Right forelimb (tissue), 1 donor: ENCODE results near the gene SUN1.
"Not testable (repeated sequence)": the region's sequence is repeated elsewhere in the genome, so short reads cannot be mapped to it uniquely, and the experiment has no call there.

ENCODE experiments used
- DNase-seq: peaks from one replicate; pipeline ENCODE4 v3.0.0-alpha.2; 2018

SUN1 gene

DNA sequence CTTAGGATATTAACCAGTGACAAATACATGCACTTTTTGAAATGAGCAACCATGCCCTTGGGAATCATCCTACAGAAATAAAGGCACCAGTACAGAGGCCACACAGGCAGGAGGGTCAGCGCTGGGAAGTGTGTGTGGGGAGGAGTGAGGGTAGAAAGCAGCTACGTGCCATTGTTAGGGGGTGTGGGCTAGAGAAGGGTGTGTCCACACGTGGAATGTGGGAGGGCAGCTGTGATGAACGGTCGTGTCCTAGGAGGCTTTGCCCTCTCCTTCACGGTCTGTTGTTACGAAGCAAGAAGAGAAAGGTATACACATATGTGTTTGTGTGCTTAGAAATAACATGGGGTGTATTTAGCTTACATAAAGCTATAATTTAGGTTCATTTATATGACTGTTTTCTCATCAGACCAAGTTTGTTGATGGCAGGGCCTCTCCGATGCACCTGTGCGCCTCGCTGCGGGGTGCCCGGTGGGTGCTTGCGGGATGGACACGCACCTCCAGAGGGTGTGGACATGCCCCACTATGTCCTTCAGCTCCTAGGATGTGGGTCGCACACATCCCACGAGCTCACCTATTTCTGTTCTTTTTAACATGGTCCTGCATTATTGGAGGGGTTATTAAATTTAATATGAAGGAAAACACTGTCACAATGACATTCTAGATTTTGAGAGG, 27.2 kb downstream of the SUN1 start:
- DNase-seq: no peak

DNA sequence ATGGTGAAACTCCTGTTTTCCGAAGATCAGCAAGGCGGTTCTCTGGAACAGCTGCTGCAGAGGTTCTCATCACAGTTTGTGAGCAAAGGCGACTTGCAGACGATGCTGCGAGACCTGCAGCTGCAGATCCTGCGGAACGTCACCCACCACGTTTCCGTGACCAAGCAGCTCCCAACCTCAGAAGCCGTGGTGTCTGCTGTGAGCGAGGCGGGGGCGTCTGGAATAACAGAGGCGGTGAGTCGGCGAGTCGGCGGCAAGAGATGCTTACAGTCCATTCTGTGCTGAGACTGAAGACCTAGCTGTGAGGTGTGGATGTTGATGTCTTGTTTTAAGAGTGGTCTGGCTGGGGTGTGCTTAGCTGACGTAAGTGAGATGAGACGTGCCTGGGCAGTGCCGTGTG, 27.9 kb downstream of the SUN1 start:
- no peak for DNase-seq

- DNase-seq: no peak
Observed at GRCh38 chr7:861222-861621, 28.9 kb downstream of the SUN1 start.

DNA sequence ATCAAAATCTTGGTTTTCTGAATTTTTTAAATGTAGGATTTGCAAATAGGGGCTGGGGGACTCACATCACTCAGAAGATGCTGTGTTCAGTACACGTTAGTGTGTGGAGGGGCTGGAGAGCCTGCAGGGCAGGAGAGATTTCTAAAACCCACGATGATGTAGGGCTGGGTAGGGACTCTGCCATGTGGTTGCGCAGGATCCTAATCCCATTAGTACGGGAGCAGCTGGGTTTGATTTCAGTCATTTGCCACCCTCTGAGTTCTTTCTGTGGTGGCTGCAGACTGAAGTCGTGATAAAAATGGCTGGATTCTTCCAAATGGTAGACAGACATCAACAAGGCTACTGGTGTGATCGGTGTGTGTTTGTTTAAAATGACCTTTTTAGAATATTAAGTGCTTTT, 29.9 kb downstream of the SUN1 start:
- DNase-seq: no peak

- no peak for DNase-seq
Observed at GRCh38 chr7:863106-863505, 30.8 kb downstream of the SUN1 start.

DNA sequence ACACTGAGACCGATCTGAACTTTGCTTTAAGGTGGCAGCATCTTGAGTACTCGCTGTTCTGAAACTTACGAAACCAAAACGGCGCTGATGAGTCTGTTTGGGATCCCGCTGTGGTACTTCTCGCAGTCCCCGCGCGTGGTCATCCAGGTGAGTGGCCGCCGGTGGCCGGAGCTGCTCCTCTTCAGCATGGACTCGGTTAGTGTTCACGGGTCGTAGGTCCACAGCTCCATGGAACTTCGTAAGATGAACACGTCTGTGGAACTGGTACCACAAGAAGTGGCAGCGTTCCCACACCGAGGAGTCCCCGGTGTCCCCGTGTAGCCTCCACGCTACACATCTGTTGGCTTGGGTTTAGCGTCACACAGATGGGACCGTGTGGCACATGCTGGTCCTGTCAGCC, 33.6 kb downstream of the SUN1 start:
- DNase-seq: no peak

- no peak for DNase-seq
Observed at GRCh38 chr7:867001-867405, 34.7 kb downstream of the SUN1 start.

- no peak for DNase-seq
Observed at GRCh38 chr7:867406-868188, 35.3 kb downstream of the SUN1 start.

GRCh38 chr7:868189-868486, 35.9 kb downstream of the SUN1 start:
- no peak for DNase-seq

DNA sequence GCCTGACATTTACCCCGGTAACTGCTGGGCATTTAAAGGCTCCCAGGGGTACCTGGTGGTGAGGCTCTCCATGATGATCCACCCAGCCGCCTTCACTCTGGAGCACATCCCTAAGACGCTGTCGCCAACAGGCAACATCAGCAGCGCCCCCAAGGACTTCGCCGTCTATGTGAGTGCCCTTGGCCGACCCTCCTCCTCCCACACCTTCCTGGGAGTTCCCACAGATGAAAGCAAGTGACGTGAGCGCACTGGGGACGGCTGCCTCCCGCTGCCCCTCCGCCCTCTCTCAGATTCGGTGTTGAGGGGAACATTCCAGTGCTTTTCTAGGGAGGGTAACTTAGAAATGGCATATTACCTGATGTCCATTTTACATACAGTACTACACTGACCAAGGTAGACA, 37.1 kb downstream of the SUN1 start:
- no peak for DNase-seq

- no peak for DNase-seq
Observed at GRCh38 chr7:871900-872537, 39.7 kb downstream of the SUN1 start.

DNA sequence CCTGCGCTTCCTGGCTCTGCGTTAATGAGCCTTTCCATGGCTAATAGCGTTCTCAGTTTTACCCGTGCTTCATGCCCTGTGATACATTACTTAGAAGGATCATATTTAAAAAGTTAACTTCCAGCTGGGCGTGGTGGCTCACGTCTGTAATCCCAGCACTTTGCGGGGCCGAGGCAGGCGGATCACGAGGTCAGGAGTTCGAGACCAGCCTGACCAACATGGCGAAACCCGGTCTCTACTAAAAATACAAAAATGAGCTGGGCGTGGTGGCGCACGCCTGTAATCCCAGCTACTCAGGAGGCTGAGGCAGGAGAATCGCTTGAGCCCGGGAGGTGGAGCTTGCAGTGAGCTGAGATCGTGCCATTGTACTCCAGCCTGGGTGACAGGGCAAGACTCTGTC, 40.4 kb downstream of the SUN1 start:
- DNase-seq: not testable (repeated sequence)

GRCh38 chr7:873367-874002, 41.2 kb downstream of the SUN1 start:
- DNase-seq: peak; percentile 77

DNA sequence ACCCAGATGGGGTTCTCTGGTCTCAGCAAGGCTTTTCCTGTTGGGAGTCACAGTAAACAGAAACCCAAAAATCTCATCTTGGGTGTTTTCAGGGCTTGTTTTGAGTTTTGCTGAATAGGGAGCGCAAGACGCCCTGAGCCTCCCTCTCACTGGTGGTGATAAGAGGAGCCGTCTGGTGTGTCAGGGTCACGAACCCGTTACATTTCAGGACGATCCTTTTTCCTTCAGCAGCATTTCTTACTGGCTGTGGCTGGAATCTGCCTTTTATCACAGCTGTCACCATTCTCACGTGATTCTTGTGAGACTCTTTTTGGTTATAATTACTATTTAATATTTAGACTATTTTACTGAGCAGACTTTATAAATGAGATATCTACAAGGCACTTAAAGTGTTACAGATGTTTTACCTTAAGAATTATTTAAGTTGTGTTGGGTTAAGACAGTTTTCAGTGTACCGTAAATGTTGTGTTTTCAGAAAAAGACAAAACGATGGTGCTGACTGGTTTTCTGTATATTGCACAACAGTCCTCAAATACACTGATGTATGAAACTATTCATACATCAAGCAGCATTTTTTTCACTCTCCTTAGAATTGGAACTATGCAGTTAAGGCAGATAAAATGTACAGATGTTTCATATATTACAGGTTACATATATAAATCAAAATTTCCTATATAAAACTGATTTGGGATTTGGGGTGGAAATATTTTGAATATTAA, 41.9 kb downstream of the SUN1 start:
- DNase-seq: no peak

DNA sequence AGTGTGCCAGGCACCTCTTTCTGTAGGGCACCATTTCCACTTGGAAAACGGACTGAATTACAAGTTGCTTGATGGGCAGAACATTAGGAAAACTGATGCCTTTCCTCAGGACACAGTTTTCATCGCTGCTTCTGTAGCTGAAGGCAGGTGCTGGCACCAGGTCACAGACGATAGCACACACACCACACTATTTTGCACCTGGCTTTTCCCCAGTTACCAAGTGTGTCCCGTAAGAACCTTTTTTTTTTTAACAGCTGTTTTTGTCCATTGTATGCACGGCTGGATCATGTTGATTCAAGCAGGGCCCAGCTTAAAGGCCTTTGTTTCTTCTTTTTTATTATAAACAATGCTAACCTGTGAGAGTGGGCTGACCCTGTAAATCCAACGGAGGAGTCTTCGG, 42.8 kb downstream of the SUN1 start:
- no peak for DNase-seq

- DNase-seq: no peak
Observed at GRCh38 chr7:875476-876076, 43.3 kb downstream of the SUN1 start.

DNA sequence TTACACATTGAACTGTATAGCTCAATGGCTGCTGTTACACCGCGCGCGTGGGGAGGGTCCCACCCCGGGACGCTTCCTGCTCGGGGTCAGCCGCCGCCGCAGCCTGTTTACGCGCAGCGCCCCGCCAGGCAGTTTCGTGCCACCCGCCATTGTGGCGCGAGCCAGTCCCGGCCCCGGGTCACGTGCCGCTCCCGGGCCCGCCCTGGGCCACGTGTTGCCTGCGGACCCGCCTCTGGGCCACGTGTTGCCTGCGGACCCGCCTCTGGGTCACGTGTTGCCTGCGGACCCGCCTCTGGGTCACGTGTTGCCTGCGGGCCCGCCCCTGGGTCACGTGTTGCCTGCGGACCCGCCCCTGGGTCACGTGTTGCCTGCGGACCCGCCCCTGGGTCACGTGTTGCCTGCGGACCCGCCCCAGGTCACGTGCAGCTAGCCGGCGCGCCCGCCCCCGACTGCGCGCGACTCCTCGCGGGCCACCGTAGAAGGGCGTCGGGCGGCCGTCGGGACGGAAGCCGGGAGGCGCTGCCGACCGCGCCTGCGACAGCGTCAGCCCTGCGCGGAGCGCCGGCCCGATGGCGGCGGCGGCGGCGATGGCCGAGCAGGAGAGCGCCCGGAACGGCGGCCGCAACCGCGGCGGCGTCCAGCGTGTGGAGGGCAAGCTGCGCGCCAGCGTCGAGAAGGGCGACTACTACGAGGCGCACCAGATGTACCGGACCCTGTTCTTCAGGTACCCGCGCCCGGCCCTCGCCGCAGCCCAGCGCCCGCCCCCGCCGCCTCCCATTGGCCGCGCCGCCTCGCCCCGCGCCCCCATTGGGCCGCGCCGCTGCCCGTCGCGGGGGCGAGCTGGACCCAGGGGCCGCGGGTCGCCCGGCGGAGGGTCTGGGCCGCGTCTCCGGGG, 44.0 kb downstream of the SUN1 start, which contains the start of gene GET4:
TSS of gene GET4 (plus strand) at position 478 of the 895 bp plus-strand sequence. CDS start at position 570, 92 bp downstream.
- peak; percentile 95 for DNase-seq

- no peak for DNase-seq
Observed at GRCh38 chr7:876972-877311, 44.7 kb downstream of the SUN1 start.

GRCh38 chr7:877312-878232, 45.3 kb downstream of the SUN1 start:
- DNase-seq: no peak

GRCh38 chr7:879093-879492, 46.8 kb downstream of the SUN1 start:
- no peak for DNase-seq

- no peak for DNase-seq
Observed at GRCh38 chr7:879706-880105, 47.4 kb downstream of the SUN1 start.
